GM23338 (cell line): ENCODE results near the gene KRTAP5-6. TPM values are rescaled to one million over a fixed set of nuclear protein-coding genes. Genes with fewer than 3 reads are reported as not detected.

Source experiments
- ATAC-seq: fragments of 200-7000 bp; cut with Tn5 transposase; 3 replicates; pipeline ENCODE4 v1.9.1; 2020
- DNase-seq: peaks from one replicate; pipeline ENCODE4 v3.0.0-alpha.2; 2015; ENCODE audit warnings: low spot score
- H2AFZ ChIP-seq: fragments of 200-600 bp; sonication (generic); 2 replicates; pipeline ENCODE4 v1.8.0; 2016; ENCODE audit warnings: antibody characterized with exemption, mild to moderate bottlenecking, moderate library complexity
- H3F3A ChIP-seq: fragments of 200-600 bp; sonication (generic); replicated peaks from 2 replicates; pipeline ENCODE4 v1.8.0; 2017; ENCODE audit warnings: antibody characterized with exemption, mixed run types, low read depth
- H3K27ac ChIP-seq: fragments of 200-600 bp; sonication (generic); 2 replicates; pipeline ENCODE4 v1.6.1; 2016; ENCODE audit warnings: low read depth
- H3K27me3 ChIP-seq: fragments of 200-600 bp; sonication (generic); 2 replicates; pipeline ENCODE4 v1.8.0; 2016; ENCODE audit warnings: mild to moderate bottlenecking, mixed run types, moderate library complexity; ENCODE audit not compliant: insufficient read depth
- H3K36me3 ChIP-seq: fragments of 200-600 bp; sonication (generic); 2 replicates; pipeline ENCODE4 v1.8.0; 2016; ENCODE audit warnings: mild to moderate bottlenecking; ENCODE audit not compliant: insufficient read depth
- H3K4me1 ChIP-seq: fragments of 200-600 bp; sonication (generic); 2 replicates; pipeline ENCODE4 v1.8.0; 2016; ENCODE audit warnings: mild to moderate bottlenecking, moderate library complexity; ENCODE audit not compliant: insufficient read depth
- H3K4me2 ChIP-seq: fragments of 200-600 bp; sonication (generic); 2 replicates; pipeline ENCODE4 v1.7.1; 2017; ENCODE audit warnings: mixed run types
- H3K4me3 ChIP-seq: fragments of 200-600 bp; sonication (generic); 2 replicates; pipeline ENCODE4 v1.6.1; 2016; ENCODE audit warnings: mixed run types
- H3K79me2 ChIP-seq: fragments of 200-600 bp; sonication (generic); replicated peaks from 2 replicates; pipeline ENCODE4 v1.8.0; 2017; ENCODE audit warnings: mild to moderate bottlenecking; ENCODE audit not compliant: insufficient read depth
- H3K9me2 ChIP-seq: fragments of 200-600 bp; sonication (generic); 2 replicates; pipeline ENCODE4 v1.8.0; 2017; ENCODE audit not compliant: insufficient read depth
- H4K20me1 ChIP-seq: fragments of 200-600 bp; sonication (generic); replicated peaks from 2 replicates; pipeline ENCODE4 v1.8.0; 2017; ENCODE audit warnings: mild to moderate bottlenecking; ENCODE audit not compliant: insufficient read depth
- H3K27ac Mint-ChIP-seq: 2 replicates; pipeline ENCODE4 v1.8.0; 2020; ENCODE audit warnings: inconsistent platforms, mild to moderate bottlenecking, moderate library complexity, mixed read lengths
- H3K27me3 Mint-ChIP-seq: 3 replicates; pipeline ENCODE4 v1.8.0; 2022; ENCODE audit warnings: low read depth, mild to moderate bottlenecking, moderate library complexity, mixed read lengths, inconsistent platforms; ENCODE audit not compliant: insufficient read depth, poor library complexity
- H3K36me3 Mint-ChIP-seq: 3 replicates; pipeline ENCODE4 v1.8.0; 2021; ENCODE audit warnings: low read depth, mild to moderate bottlenecking, inconsistent platforms, moderate library complexity, mixed read lengths
- H3K4me1 Mint-ChIP-seq: 3 replicates; pipeline ENCODE4 v1.8.0; 2020; ENCODE audit warnings: mild to moderate bottlenecking, inconsistent platforms, mixed read lengths
- H3K4me3 Mint-ChIP-seq: 3 replicates; pipeline ENCODE4 v1.8.0; 2021; ENCODE audit warnings: moderate library complexity, mild to moderate bottlenecking, inconsistent platforms, mixed read lengths
- H3K9me3 Mint-ChIP-seq: 3 replicates; pipeline ENCODE4 v1.8.0; 2020; ENCODE audit warnings: moderate library complexity, mild to moderate bottlenecking, inconsistent platforms, mixed read lengths
- CREB1 ChIP-seq: fragments of 250-450 bp; sonication (Bioruptor Pico); IDR thresholded peaks from 2 replicates; pipeline ENCODE4 v1.5.0; 2020; ENCODE audit warnings: low read depth, mild to moderate bottlenecking, moderate library complexity
- EZH2 ChIP-seq: fragments of 200-600 bp; sonication (generic); IDR thresholded peaks from one replicate; pipeline ENCODE4 v1.8.0; 2017; ENCODE audit warnings: antibody characterized with exemption, mild to moderate bottlenecking, low read depth; ENCODE audit not compliant: unreplicated experiment
- EZH2phosphoT487 ChIP-seq: fragments of 200-600 bp; sonication (generic); IDR thresholded peaks from one replicate; pipeline ENCODE4 v1.8.1; 2018; ENCODE audit warnings: antibody characterized with exemption; ENCODE audit not compliant: unreplicated experiment
- JUNB ChIP-seq: IDR thresholded peaks from one replicate; pipeline ENCODE4 v1.6.1; 2016; ENCODE audit warnings: antibody characterized with exemption; ENCODE audit not compliant: unreplicated experiment
- NANOG ChIP-seq: IDR thresholded peaks from 2 replicates; pipeline ENCODE4 v1.6.1; 2016; ENCODE audit warnings: antibody characterized with exemption, borderline replicate concordance
- POLR2AphosphoS5 ChIP-seq: IDR thresholded peaks from 2 replicates; pipeline ENCODE4 v1.6.1; 2016; ENCODE audit warnings: antibody characterized with exemption, low read depth
- STAT1 ChIP-seq: IDR thresholded peaks from one replicate; pipeline ENCODE4 v1.6.1; 2016; ENCODE audit warnings: antibody characterized with exemption; ENCODE audit not compliant: unreplicated experiment
- ZNF114 ChIP-seq: fragments of 250-450 bp; sonication (Bioruptor Pico); IDR thresholded peaks from 2 replicates; pipeline ENCODE4 v1.5.0; 2020; ENCODE audit warnings: mild to moderate bottlenecking, moderate library complexity
- ZNF331 ChIP-seq: fragments of 250-450 bp; sonication (Bioruptor Pico); IDR thresholded peaks from 2 replicates; pipeline ENCODE4 v1.5.0; 2020; ENCODE audit warnings: low read depth, mild to moderate bottlenecking, moderate library complexity
- polyA plus RNA-seq: library from polyadenylated mRNA; unstranded; fragments of >200 nt; fragmentation: Nextera tagmentation; extraction: Ambion mirVana; gene quantifications from 2 replicates; pipeline ENCODE4 v1.2.1, GENCODE V29; 2016
- total RNA-seq: library from RNA; depleted of rRNA; stranded (reverse); fragments of >200 nt; shearing (Covaris generic); gene quantifications from 2 replicates; pipeline ENCODE4 v1.2.3, GENCODE V29; 2014
- TF ChIP-seq, protein P1 (sequence below): IDR thresholded peaks from one replicate; pipeline ENCODE4 v1.6.1; 2018; ENCODE audit warnings: antibody characterized with exemption; ENCODE audit not compliant: unreplicated experiment
- TF ChIP-seq, protein P2 (sequence below), 2 experiments: fragments of 200-600 bp in 1 of 2; sonication (generic) in 1 of 2; conservative IDR thresholded peaks; 2 replicates each; pipeline versions ENCODE4 v1.5.1 to v1.6.1; 2016 to 2017; ENCODE audit warnings: antibody characterized with exemption in 2 of 2, low read depth in 2 of 2, mild to moderate bottlenecking in 2 of 2, moderate library complexity in 1 of 2
- TF ChIP-seq, protein P3 (sequence below): fragments of 250-450 bp; sonication (Bioruptor Pico); IDR thresholded peaks from 2 replicates; pipeline ENCODE4 v1.5.0; 2020; ENCODE audit warnings: mild to moderate bottlenecking, moderate library complexity
- TF ChIP-seq, protein P4 (sequence below): IDR thresholded peaks from 2 replicates; pipeline ENCODE4 v1.6.1; 2016; ENCODE audit warnings: antibody characterized with exemption

The KRTAP5-6 gene
- total and polyA plus RNA-seq, 2 experiments from 2014 or later, result not detected

DNA sequence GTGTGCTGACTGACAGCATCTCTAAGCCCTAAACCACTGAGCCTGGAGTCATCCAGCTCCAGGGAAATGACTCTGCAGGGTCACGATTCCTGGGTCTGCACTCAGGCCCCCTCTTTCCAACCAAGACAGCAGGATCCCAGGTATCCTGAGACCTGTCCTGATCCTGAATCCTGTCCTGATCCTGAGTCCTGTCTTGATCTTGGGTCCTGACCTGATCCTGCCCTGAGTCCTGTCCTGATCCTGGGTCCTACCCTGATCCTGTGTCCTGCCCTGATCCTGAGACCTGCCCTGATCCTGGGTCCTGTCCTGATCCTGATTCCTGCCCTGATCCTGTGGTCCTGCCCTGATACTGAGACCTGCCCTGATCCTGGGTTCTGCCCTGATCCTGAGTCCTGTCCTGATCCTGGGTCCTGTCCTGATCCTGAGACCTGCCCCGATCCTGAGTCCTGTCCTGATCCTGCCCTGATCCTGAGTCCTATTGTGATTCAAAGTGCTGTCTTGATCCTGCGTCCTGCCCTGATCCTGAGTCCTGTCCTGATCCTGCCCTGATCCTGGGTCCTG, 1.4 kb upstream of the KRTAP5-6 start:
- H3K4me2 ChIP-seq, result no peak overlapping the region
- H4K20me1 ChIP-seq, result no peaks in the 10 kb centered on the region
- H3F3A ChIP-seq, result no peaks in the 10 kb centered on the region
- Mint-ChIP-seq H3K36me3 (no peaks in the 10 kb centered on the region), H3K4me1 (peaks cover 5% of the 10 kb centered on the region; the same call in 2 of the 3 replicates), H3K27me3 (peaks cover 18% of the 10 kb centered on the region), H3K27ac (no peak overlapping the region), H3K4me3 (no peak overlapping the region), H3K9me3 (no peaks in the 10 kb centered on the region; the same call in 2 of the 3 replicates)
- H3K9me2 ChIP-seq, result no peaks in the 10 kb centered on the region
- no peaks in the 10 kb centered on the region for H3K79me2 ChIP-seq
- no peaks in the 10 kb centered on the region for H3K36me3 ChIP-seq
- H2AFZ ChIP-seq, result no peak overlapping the region
- 0 out of 2 replicates have a peak, but pooled peaks cover 6% of the 10 kb centered on the region for H3K4me1 ChIP-seq
- H3K27ac ChIP-seq, result no peak overlapping the region
- DNase-seq, result no peak
- H3K27me3 ChIP-seq, result no peaks in the 10 kb centered on the region
- TF ChIP-seq EZH2 (no peak), ZNF331 (CRISPR knock-in tag) (no peak), NANOG (no peak), CREB1 (CRISPR knock-in tag) (no peak), EZH2phosphoT487 (no peak), ZNF114 (no peak), POLR2AphosphoS5 (no peak), JUNB (no peak), STAT1 (no peak)
- TF ChIP-seq, protein P1, sequence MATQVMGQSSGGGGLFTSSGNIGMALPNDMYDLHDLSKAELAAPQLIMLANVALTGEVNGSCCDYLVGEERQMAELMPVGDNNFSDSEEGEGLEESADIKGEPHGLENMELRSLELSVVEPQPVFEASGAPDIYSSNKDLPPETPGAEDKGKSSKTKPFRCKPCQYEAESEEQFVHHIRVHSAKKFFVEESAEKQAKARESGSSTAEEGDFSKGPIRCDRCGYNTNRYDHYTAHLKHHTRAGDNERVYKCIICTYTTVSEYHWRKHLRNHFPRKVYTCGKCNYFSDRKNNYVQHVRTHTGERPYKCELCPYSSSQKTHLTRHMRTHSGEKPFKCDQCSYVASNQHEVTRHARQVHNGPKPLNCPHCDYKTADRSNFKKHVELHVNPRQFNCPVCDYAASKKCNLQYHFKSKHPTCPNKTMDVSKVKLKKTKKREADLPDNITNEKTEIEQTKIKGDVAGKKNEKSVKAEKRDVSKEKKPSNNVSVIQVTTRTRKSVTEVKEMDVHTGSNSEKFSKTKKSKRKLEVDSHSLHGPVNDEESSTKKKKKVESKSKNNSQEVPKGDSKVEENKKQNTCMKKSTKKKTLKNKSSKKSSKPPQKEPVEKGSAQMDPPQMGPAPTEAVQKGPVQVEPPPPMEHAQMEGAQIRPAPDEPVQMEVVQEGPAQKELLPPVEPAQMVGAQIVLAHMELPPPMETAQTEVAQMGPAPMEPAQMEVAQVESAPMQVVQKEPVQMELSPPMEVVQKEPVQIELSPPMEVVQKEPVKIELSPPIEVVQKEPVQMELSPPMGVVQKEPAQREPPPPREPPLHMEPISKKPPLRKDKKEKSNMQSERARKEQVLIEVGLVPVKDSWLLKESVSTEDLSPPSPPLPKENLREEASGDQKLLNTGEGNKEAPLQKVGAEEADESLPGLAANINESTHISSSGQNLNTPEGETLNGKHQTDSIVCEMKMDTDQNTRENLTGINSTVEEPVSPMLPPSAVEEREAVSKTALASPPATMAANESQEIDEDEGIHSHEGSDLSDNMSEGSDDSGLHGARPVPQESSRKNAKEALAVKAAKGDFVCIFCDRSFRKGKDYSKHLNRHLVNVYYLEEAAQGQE, result no peak
- TF ChIP-seq, protein P2, sequence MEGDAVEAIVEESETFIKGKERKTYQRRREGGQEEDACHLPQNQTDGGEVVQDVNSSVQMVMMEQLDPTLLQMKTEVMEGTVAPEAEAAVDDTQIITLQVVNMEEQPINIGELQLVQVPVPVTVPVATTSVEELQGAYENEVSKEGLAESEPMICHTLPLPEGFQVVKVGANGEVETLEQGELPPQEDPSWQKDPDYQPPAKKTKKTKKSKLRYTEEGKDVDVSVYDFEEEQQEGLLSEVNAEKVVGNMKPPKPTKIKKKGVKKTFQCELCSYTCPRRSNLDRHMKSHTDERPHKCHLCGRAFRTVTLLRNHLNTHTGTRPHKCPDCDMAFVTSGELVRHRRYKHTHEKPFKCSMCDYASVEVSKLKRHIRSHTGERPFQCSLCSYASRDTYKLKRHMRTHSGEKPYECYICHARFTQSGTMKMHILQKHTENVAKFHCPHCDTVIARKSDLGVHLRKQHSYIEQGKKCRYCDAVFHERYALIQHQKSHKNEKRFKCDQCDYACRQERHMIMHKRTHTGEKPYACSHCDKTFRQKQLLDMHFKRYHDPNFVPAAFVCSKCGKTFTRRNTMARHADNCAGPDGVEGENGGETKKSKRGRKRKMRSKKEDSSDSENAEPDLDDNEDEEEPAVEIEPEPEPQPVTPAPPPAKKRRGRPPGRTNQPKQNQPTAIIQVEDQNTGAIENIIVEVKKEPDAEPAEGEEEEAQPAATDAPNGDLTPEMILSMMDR (conservative IDR thresholded peaks at IDR 0.05; ENCODE audit: low read depth in 2 of 2), result no peak
- TF ChIP-seq, protein P3, sequence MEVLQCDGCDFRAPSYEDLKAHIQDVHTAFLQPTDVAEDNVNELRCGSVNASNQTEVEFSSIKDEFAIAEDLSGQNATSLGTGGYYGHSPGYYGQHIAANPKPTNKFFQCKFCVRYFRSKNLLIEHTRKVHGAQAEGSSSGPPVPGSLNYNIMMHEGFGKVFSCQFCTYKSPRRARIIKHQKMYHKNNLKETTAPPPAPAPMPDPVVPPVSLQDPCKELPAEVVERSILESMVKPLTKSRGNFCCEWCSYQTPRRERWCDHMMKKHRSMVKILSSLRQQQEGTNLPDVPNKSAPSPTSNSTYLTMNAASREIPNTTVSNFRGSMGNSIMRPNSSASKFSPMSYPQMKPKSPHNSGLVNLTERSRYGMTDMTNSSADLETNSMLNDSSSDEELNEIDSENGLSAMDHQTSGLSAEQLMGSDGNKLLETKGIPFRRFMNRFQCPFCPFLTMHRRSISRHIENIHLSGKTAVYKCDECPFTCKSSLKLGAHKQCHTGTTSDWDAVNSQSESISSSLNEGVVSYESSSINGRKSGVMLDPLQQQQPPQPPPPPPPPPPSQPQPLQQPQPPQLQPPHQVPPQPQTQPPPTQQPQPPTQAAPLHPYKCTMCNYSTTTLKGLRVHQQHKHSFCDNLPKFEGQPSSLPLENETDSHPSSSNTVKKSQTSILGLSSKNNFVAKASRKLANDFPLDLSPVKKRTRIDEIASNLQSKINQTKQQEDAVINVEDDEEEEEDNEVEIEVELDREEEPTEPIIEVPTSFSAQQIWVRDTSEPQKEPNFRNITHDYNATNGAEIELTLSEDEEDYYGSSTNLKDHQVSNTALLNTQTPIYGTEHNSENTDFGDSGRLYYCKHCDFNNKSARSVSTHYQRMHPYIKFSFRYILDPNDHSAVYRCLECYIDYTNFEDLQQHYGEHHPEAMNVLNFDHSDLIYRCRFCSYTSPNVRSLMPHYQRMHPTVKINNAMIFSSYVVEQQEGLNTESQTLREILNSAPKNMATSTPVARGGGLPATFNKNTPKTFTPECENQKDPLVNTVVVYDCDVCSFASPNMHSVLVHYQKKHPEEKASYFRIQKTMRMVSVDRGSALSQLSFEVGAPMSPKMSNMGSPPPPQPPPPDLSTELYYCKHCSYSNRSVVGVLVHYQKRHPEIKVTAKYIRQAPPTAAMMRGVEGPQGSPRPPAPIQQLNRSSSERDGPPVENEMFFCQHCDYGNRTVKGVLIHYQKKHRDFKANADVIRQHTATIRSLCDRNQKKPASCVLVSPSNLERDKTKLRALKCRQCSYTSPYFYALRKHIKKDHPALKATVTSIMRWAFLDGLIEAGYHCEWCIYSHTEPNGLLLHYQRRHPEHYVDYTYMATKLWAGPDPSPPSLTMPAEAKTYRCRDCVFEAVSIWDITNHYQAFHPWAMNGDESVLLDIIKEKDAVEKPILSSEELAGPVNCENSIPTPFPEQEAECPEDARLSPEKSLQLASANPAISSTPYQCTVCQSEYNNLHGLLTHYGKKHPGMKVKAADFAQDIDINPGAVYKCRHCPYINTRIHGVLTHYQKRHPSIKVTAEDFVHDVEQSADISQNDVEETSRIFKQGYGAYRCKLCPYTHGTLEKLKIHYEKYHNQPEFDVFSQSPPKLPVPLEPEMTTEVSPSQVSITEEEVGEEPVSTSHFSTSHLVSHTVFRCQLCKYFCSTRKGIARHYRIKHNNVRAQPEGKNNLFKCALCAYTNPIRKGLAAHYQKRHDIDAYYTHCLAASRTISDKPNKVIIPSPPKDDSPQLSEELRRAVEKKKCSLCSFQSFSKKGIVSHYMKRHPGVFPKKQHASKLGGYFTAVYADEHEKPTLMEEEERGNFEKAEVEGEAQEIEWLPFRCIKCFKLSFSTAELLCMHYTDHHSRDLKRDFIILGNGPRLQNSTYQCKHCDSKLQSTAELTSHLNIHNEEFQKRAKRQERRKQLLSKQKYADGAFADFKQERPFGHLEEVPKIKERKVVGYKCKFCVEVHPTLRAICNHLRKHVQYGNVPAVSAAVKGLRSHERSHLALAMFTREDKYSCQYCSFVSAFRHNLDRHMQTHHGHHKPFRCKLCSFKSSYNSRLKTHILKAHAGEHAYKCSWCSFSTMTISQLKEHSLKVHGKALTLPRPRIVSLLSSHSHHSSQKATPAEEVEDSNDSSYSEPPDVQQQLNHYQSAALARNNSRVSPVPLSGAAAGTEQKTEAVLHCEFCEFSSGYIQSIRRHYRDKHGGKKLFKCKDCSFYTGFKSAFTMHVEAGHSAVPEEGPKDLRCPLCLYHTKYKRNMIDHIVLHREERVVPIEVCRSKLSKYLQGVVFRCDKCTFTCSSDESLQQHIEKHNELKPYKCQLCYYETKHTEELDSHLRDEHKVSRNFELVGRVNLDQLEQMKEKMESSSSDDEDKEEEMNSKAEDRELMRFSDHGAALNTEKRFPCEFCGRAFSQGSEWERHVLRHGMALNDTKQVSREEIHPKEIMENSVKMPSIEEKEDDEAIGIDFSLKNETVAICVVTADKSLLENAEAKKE (CRISPR knock-in tag), result no peak
- TF ChIP-seq, protein P4, sequence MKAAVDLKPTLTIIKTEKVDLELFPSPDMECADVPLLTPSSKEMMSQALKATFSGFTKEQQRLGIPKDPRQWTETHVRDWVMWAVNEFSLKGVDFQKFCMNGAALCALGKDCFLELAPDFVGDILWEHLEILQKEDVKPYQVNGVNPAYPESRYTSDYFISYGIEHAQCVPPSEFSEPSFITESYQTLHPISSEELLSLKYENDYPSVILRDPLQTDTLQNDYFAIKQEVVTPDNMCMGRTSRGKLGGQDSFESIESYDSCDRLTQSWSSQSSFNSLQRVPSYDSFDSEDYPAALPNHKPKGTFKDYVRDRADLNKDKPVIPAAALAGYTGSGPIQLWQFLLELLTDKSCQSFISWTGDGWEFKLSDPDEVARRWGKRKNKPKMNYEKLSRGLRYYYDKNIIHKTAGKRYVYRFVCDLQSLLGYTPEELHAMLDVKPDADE, result no peak
- no peak for ATAC-seq
- no peak overlapping the region for H3K4me3 ChIP-seq
